ENCODE results near the gene COMTD1.
"Not testable (repeated sequence)": the region's sequence is repeated elsewhere in the genome, so short reads cannot be mapped to it uniquely, and the experiment has no call there.

COMTD1 gene

GRCh38 chr10:75231672-75232581 lies 3.8 kb downstream of the COMTD1 start:
- H3K9ac ChIP-seq (ENCODE audit: low read length), result no peak overlapping the region
- peaks cover 56% of the 10 kb centered on the region for H3K36me3 ChIP-seq (ENCODE audit: control insufficient read depth, insufficient read depth, low read length, severe bottlenecking)
- H3K27me3 ChIP-seq (replicated peaks; ENCODE audit: control insufficient read depth, insufficient read depth, low read length), result no peaks in the 10 kb centered on the region
- peaks cover 44% of the 10 kb centered on the region for H3K4me1 ChIP-seq (ENCODE audit: control insufficient read depth, insufficient read depth, low read length)
- no peak overlapping the region for H3K4me3 ChIP-seq (ENCODE audit: low read length)
- DNase-seq (ENCODE audit: low read depth), result no peak
- H3K9me3 ChIP-seq (ENCODE audit: control insufficient read depth, low read length), result no peaks in the 10 kb centered on the region

DNA sequence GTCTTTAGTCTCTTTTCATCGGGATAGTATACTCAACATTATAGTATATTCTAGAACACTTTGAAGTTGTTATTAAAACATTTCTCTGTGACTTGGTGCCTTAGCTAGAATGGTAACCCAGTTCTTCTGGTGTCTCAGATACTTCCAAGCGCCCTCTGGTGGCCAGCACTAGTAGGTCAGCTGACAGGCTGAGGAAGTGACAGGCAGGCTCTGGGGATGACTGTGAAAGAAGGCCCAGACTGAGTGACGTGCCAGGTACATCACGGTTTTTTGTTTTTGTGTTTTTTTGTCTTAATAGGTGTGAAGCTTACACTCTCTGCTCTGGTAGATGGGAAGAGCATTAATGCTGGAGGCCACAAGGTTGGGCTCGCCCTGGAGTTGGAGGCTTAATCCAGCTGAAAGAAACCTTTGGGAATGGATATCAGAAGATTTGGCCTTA lies 5.1 kb downstream of the COMTD1 start:
- H3K4me3 ChIP-seq (ENCODE audit: low read length), result no peak overlapping the region
- DNase-seq (ENCODE audit: low read depth), result peak; percentile 97
- no peak overlapping the region for H3K9ac ChIP-seq (ENCODE audit: low read length)
- H3K9me3 ChIP-seq (ENCODE audit: control insufficient read depth, low read length), result no peaks in the 10 kb centered on the region
- peaks cover 55% of the 10 kb centered on the region for H3K4me1 ChIP-seq (ENCODE audit: control insufficient read depth, insufficient read depth, low read length)
- no peaks in the 10 kb centered on the region for H3K27me3 ChIP-seq (replicated peaks; ENCODE audit: control insufficient read depth, insufficient read depth, low read length)
- peaks cover 62% of the 10 kb centered on the region for H3K36me3 ChIP-seq (ENCODE audit: control insufficient read depth, insufficient read depth, low read length, severe bottlenecking)

DNA sequence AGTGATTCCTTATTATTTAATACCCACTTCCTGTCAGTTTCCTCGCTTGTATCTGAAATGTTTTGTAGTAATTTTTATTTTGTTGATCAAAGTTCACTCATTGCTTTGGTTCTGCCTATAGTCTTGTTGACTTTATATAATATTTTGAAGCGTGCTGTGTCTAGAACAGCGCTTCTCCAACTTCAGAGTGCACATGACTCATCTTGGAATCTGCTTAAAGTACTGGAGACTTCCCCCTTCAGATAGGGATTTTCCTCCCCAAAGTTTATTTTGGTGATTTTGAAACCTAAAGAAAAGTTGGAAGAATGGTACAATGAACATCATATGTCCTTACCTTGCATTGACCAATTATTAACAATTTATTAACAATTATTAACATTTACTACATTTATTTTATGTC lies 5.8 kb downstream of the COMTD1 start:
- H3K4me1 ChIP-seq (ENCODE audit: control insufficient read depth, insufficient read depth, low read length), result peaks cover 57% of the 10 kb centered on the region
- peaks cover 64% of the 10 kb centered on the region for H3K36me3 ChIP-seq (ENCODE audit: control insufficient read depth, insufficient read depth, low read length, severe bottlenecking)
- peak overlapping the region; percentile 22 for H3K9ac ChIP-seq (ENCODE audit: low read length)
- DNase-seq (ENCODE audit: low read depth), result peak; percentile 52
- no peaks in the 10 kb centered on the region for H3K27me3 ChIP-seq (replicated peaks; ENCODE audit: control insufficient read depth, insufficient read depth, low read length)
- no peaks in the 10 kb centered on the region for H3K9me3 ChIP-seq (ENCODE audit: control insufficient read depth, low read length)
- no peak overlapping the region for H3K4me3 ChIP-seq (ENCODE audit: low read length)

DNA sequence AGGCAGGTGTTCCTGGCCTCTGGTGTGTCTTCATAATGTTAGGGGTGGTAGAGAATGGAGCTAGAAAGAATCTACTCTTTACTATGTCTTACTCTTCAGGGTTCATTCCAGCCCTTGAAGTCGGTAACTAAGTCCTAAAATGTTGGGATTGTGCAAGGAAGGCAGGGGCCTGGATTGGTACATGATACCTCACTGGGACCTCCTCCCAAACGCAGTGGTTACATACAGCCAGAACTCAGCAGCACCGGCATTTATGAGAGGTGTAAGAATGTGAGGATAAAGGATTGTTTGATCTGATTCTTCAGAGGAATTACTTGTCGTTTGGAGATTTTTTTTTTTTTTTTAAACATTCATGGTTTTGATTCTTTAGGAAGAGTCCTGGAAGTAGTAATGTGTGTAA lies 6.9 kb downstream of the COMTD1 start:
- Histone ChIP-seq H3K9me3 (ENCODE audit: control insufficient read depth, low read length) (no peaks in the 10 kb centered on the region), H3K4me1 (ENCODE audit: control insufficient read depth, insufficient read depth, low read length) (peaks cover 61% of the 10 kb centered on the region), H3K36me3 (ENCODE audit: control insufficient read depth, insufficient read depth, low read length, severe bottlenecking) (peaks cover 75% of the 10 kb centered on the region), H3K4me3 (ENCODE audit: low read length) (no peak overlapping the region), H3K9ac (ENCODE audit: low read length) (peak overlapping the region; percentile 14), H3K27me3 (replicated peaks; ENCODE audit: control insufficient read depth, insufficient read depth, low read length) (no peaks in the 10 kb centered on the region)
- peak; percentile 43 for DNase-seq (ENCODE audit: low read depth)

DNA sequence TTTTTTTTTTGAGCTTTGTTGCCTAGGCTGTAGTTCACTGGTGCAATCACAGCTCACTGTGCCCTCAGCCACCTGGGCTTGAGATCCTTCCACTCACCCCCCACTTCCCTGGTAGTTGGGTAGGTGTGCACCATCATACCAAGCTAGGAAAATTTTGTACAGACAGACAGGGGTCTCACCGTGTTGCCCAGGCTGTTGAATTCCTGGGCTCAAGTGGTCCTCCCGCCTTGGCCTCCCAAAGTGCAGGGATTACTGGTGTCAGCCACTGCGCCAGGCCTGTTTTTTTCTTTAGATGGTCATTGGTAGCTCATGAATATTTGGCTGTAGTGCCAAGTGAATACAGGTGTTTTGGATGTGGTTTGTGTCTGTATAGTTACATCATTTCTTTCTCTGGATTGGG lies 7.5 kb downstream of the COMTD1 start:
- H3K9me3 ChIP-seq (ENCODE audit: control insufficient read depth, low read length), result no peaks in the 10 kb centered on the region
- H3K27me3 ChIP-seq (replicated peaks; ENCODE audit: control insufficient read depth, insufficient read depth, low read length), result no peaks in the 10 kb centered on the region
- peaks cover 80% of the 10 kb centered on the region for H3K36me3 ChIP-seq (ENCODE audit: control insufficient read depth, insufficient read depth, low read length, severe bottlenecking)
- no peak overlapping the region for H3K9ac ChIP-seq (ENCODE audit: low read length)
- no peak for DNase-seq (ENCODE audit: low read depth)
- no peak overlapping the region for H3K4me3 ChIP-seq (ENCODE audit: low read length)
- peaks cover 66% of the 10 kb centered on the region for H3K4me1 ChIP-seq (ENCODE audit: control insufficient read depth, insufficient read depth, low read length)

GRCh38 chr10:75226656-75227055 lies 9.1 kb downstream of the COMTD1 start:
- H3K9ac ChIP-seq (ENCODE audit: low read length), result peak overlapping the region; percentile 80
- H3K36me3 ChIP-seq (ENCODE audit: control insufficient read depth, insufficient read depth, low read length, severe bottlenecking), result peaks cover 80% of the 10 kb centered on the region
- no peak for DNase-seq (ENCODE audit: low read depth)
- no peaks in the 10 kb centered on the region for H3K27me3 ChIP-seq (replicated peaks; ENCODE audit: control insufficient read depth, insufficient read depth, low read length)
- no peaks in the 10 kb centered on the region for H3K9me3 ChIP-seq (ENCODE audit: control insufficient read depth, low read length)
- H3K4me3 ChIP-seq (ENCODE audit: low read length), result peak overlapping the region; percentile 9
- H3K4me1 ChIP-seq (ENCODE audit: control insufficient read depth, insufficient read depth, low read length), result peaks cover 70% of the 10 kb centered on the region

GRCh38 chr10:75226095-75226494 lies 9.7 kb downstream of the COMTD1 start:
- DNase-seq (ENCODE audit: low read depth), result no peak
- Histone ChIP-seq H3K9me3 (ENCODE audit: control insufficient read depth, low read length) (no peaks in the 10 kb centered on the region), H3K9ac (ENCODE audit: low read length) (peak overlapping the region; percentile 80), H3K36me3 (ENCODE audit: control insufficient read depth, insufficient read depth, low read length, severe bottlenecking) (peaks cover 80% of the 10 kb centered on the region), H3K27me3 (replicated peaks; ENCODE audit: control insufficient read depth, insufficient read depth, low read length) (no peaks in the 10 kb centered on the region), H3K4me1 (ENCODE audit: control insufficient read depth, insufficient read depth, low read length) (peaks cover 70% of the 10 kb centered on the region), H3K4me3 (ENCODE audit: low read length) (peak overlapping the region; percentile 71)

DNA sequence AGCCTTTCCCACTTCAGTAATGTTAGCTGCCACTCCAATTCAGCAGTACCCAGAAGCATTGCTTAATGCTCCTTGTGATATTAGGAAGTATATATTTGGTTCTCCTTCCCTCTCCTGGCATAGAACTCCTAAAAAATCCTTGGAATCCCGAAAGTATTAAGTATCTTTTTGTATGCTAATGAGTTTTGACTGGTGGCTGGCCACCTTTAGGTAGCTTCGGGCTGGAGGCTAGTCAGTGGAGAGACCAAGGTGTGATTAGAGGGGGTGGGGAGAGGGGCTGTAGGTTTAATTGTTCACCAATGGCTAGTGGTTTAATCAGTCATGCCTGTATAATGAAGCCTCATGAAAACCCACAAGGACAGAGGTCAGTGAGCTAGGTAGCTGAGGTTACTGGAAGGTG lies 12.2 kb downstream of the COMTD1 start:
- Histone ChIP-seq H3K27me3 (replicated peaks; ENCODE audit: control insufficient read depth, insufficient read depth, low read length) (no peaks in the 10 kb centered on the region), H3K4me1 (ENCODE audit: control insufficient read depth, insufficient read depth, low read length) (peaks cover 56% of the 10 kb centered on the region), H3K36me3 (ENCODE audit: control insufficient read depth, insufficient read depth, low read length, severe bottlenecking) (peaks cover 78% of the 10 kb centered on the region), H3K9me3 (ENCODE audit: control insufficient read depth, low read length) (no peaks in the 10 kb centered on the region), H3K4me3 (ENCODE audit: low read length) (no peak overlapping the region), H3K9ac (ENCODE audit: low read length) (peak overlapping the region; percentile 3)
- DNase-seq (ENCODE audit: low read depth), result no peak

DNA sequence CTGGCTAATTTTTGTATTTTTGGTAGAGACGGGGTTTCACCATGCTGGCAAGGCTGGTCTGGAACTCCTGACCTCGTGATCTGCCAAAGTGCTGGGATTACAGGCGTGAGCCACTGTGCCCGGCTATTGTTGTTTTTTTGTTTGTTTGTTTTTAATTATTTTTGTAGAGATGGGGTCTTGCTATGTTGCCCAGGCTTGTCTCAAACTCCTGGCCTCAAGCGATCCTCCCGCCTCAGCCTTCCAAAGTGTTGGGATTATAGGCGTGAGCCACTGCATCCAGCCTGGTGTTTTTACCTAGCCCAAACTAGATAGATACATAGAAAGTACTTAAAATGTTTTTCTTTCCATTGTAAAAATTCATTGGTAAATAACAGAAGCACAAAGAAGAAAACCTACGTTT lies 14.3 kb downstream of the COMTD1 start:
- Histone ChIP-seq H3K36me3 (ENCODE audit: control insufficient read depth, insufficient read depth, low read length, severe bottlenecking) (peaks cover 84% of the 10 kb centered on the region), H3K4me1 (ENCODE audit: control insufficient read depth, insufficient read depth, low read length) (peaks cover 48% of the 10 kb centered on the region)
- H3K27me3 ChIP-seq (replicated peaks; ENCODE audit: control insufficient read depth, insufficient read depth, low read length); H3K9ac ChIP-seq (ENCODE audit: low read length); H3K9me3 ChIP-seq (ENCODE audit: control insufficient read depth, low read length); DNase-seq (ENCODE audit: low read depth); H3K4me3 ChIP-seq (ENCODE audit: low read length): not testable (repeated sequence)

DNA sequence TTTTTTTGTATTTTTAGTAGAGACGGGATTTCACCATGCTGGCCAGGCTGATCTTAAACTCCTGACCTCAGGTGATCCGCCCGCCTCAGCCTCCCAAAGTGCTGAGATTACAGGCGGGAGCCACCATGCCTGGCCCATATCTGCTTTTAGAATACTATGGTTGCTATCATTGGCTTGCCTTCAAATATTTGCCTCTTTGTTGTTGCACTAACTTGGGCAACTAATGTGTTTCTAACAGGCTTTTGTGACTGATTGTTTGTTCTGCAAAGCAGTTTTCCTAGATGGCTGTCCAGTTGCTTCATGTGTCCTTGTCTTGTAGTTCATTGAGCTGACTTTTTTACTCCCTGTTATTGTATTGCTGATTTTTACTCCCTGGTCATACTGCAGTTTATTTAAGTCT lies 15.5 kb downstream of the COMTD1 start:
- no peak overlapping the region for H3K9ac ChIP-seq (ENCODE audit: low read length)
- H3K4me3 ChIP-seq (ENCODE audit: low read length), result no peak overlapping the region
- no peak for DNase-seq (ENCODE audit: low read depth)
- no peaks in the 10 kb centered on the region for H3K9me3 ChIP-seq (ENCODE audit: control insufficient read depth, low read length)
- H3K36me3 ChIP-seq (ENCODE audit: control insufficient read depth, insufficient read depth, low read length, severe bottlenecking), result peaks cover 94% of the 10 kb centered on the region
- peaks cover 45% of the 10 kb centered on the region for H3K4me1 ChIP-seq (ENCODE audit: control insufficient read depth, insufficient read depth, low read length)
- H3K27me3 ChIP-seq (replicated peaks; ENCODE audit: control insufficient read depth, insufficient read depth, low read length), result no peaks in the 10 kb centered on the region

DNA sequence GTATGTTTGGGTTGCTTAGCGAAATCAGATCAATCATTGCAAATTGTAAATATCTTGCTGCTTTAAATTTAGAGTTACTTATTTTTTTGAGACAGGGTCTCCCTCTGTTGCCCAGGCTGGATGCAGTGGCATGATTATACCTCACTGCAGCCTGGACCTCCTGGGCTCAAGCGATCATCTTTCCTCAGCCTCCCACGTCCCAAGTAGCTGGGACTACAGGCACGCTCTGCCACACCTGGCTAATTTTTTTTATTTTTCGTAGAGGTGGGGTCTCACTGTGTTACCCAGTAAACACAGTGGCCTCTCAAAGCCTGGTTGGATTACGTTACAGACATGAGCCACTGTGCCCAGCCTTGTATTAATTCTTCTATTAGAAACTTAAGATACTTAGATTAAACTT lies 23.4 kb downstream of the COMTD1 start:
- no peak for DNase-seq (ENCODE audit: low read depth)
- Histone ChIP-seq H3K4me1 (ENCODE audit: control insufficient read depth, insufficient read depth, low read length) (peaks cover 46% of the 10 kb centered on the region), H3K4me3 (ENCODE audit: low read length) (peak overlapping the region; percentile 99), H3K36me3 (ENCODE audit: control insufficient read depth, insufficient read depth, low read length, severe bottlenecking) (peaks cover 52% of the 10 kb centered on the region), H3K27me3 (replicated peaks; ENCODE audit: control insufficient read depth, insufficient read depth, low read length) (no peaks in the 10 kb centered on the region), H3K9me3 (ENCODE audit: control insufficient read depth, low read length) (no peaks in the 10 kb centered on the region), H3K9ac (ENCODE audit: low read length) (peak overlapping the region; percentile 100)

All from adipocyte (in vitro differentiated cells).